Endothelial cell of umbilical vein (primary cell): Measurements from ENCODE around the gene ZNF616. TPM values are rescaled to one million over a fixed set of nuclear protein-coding genes. Genes with fewer than 3 reads are reported as not detected.
A peak's percentile ranks its signal among the peaks of the same experiment; 100 is the strongest.

Experiments used
- BruUV-seq: library from RNA; stranded (reverse); fragments of 400-500 nt; replicated peaks from 2 replicates; lab custom pipeline; 2021; lab: Mats Ljungman, UMichigan
- CTCF ChIA-PET: fragments of 300-600, 350-600 bp; sonication (Branson Sonifier 250); formaldehyde crosslinking; loops from one replicate; lab custom pipeline; 2021; ENCODE audit warnings: antibody characterized with exemption, inconsistent platforms; lab: Charles Lee
- POLR2A ChIA-PET: fragments of 300-600, 350-600 bp; sonication (Branson Sonifier 250); formaldehyde crosslinking; loops from one replicate; lab custom pipeline; 2021; ENCODE audit warnings: antibody characterized with exemption, inconsistent platforms; lab: Charles Lee
- DNase-seq: peaks from one replicate; pipeline ENCODE4 v3.0.0-alpha.2; 2011; ENCODE audit warnings: low read depth, low spot score
- FAIRE-seq: peaks from 2 replicates; lab custom pipeline; 2011; peaks lifted over from hg19 to GRCh38; lab: Jason Lieb, UNC
- H2AFZ ChIP-seq: 2 replicates; pipeline ENCODE4 v1.6.0; 2012; ENCODE audit warnings: low read depth, low read length, control low read depth, inconsistent platforms
- H3K27ac ChIP-seq: 2 replicates; pipeline ENCODE4 v1.5.1; 2011; ENCODE audit warnings: low read depth, mild to moderate bottlenecking, control low read depth, low read length, moderate library complexity; ENCODE audit not compliant: insufficient read depth
- H3K27me3 ChIP-seq, 2 experiments: 2 replicates each; pipeline versions ENCODE4 v1.6.0 to v1.6.1; 2011; ENCODE audit warnings: low read length in 2 of 2, mixed read lengths in 1 of 2; ENCODE audit not compliant: control insufficient read depth in 2 of 2, insufficient read depth in 2 of 2
- H3K36me3 ChIP-seq, 2 experiments: 2 replicates in 1 of 2; 3 replicates in 1 of 2; pipeline ENCODE4 v1.5.1; 2011; ENCODE audit warnings: low read length in 2 of 2, mild to moderate bottlenecking in 1 of 2, moderate library complexity in 1 of 2; ENCODE audit not compliant: control insufficient read depth in 2 of 2, insufficient read depth in 2 of 2; ENCODE audit errors: extremely low read depth in 1 of 2
- H3K4me1 ChIP-seq: 3 replicates; pipeline ENCODE4 v1.5.1; 2011; ENCODE audit warnings: mild to moderate bottlenecking, low read length; ENCODE audit not compliant: control insufficient read depth, insufficient read depth; ENCODE audit errors: extremely low read depth
- H3K4me2 ChIP-seq: 2 replicates; pipeline ENCODE4 v1.6.1; 2011; ENCODE audit warnings: low read length, control low read depth, mixed read lengths; ENCODE audit not compliant: insufficient read depth
- H3K4me3 ChIP-seq, 3 experiments: fragments of 200-600 bp in 1 of 3; sonication (generic), shearing (Covaris generic) in 1 of 3; replicated peaks in 1 of 3; 2 replicates each; pipeline ENCODE4 v1.5.1; 2011 to 2016; ENCODE audit warnings: control low read depth in 3 of 3, low read length in 3 of 3, mild to moderate bottlenecking in 2 of 3, inconsistent platforms in 1 of 3, low read depth in 1 of 3, moderate library complexity in 1 of 3; ENCODE audit not compliant: insufficient read depth in 1 of 3
- H3K79me2 ChIP-seq: 2 replicates; pipeline ENCODE4 v1.6.0; 2012; ENCODE audit warnings: low read length, inconsistent platforms; ENCODE audit not compliant: control insufficient read depth, insufficient read depth
- H3K9ac ChIP-seq: replicated peaks from 2 replicates; pipeline ENCODE3; 2011; ENCODE audit warnings: low read length, control low read depth; ENCODE audit not compliant: insufficient read depth; ENCODE audit errors: extremely low read depth
- H3K9me1 ChIP-seq: replicated peaks from 3 replicates; pipeline ENCODE4 v1.6.0; 2011; ENCODE audit warnings: mild to moderate bottlenecking, low read length; ENCODE audit not compliant: control insufficient read depth, insufficient read depth; ENCODE audit errors: extremely low read depth
- H3K9me3 ChIP-seq: replicated peaks from 2 replicates; pipeline ENCODE4 v1.5.1; 2012; ENCODE audit warnings: low read length, inconsistent platforms; ENCODE audit not compliant: control insufficient read depth, insufficient read depth
- H4K20me1 ChIP-seq: replicated peaks from 2 replicates; pipeline ENCODE3; 2011; ENCODE audit warnings: mild to moderate bottlenecking, low read length; ENCODE audit not compliant: control insufficient read depth, insufficient read depth; ENCODE audit errors: extremely low read depth
- CTCF ChIP-seq, 2 donors: IDR thresholded peaks; 1 replicate in 1 of 2; 2 replicates in 1 of 2; pipeline ENCODE4 v1.5.1; 2011; ENCODE audit warnings: low read length in 2 of 2, mild to moderate bottlenecking in 2 of 2, moderate library complexity in 2 of 2, control low read depth in 1 of 2, inconsistent platforms in 1 of 2, low read depth in 1 of 2; ENCODE audit not compliant: insufficient read depth in 1 of 2; ENCODE audit errors: extremely low read depth in 1 of 2
- EZH2 ChIP-seq: IDR thresholded peaks from 2 replicates; pipeline ENCODE4 v1.6.1; 2012; ENCODE audit warnings: borderline replicate concordance, low read depth, mild to moderate bottlenecking, moderate library complexity, low read length, inconsistent platforms; ENCODE audit not compliant: severe bottlenecking
- FOS ChIP-seq: IDR thresholded peaks from 2 replicates; pipeline ENCODE4 v1.6.1; 2011; ENCODE audit warnings: mild to moderate bottlenecking, low read length, moderate library complexity, borderline replicate concordance; ENCODE audit not compliant: insufficient read depth
- GATA2 ChIP-seq: IDR thresholded peaks from 2 replicates; pipeline ENCODE4 v1.7.0; 2011; ENCODE audit warnings: low read depth, mild to moderate bottlenecking, moderate library complexity, mixed read lengths, low read length; ENCODE audit not compliant: insufficient read length, insufficient read depth
- JUN ChIP-seq: IDR thresholded peaks from 2 replicates; pipeline ENCODE4 v1.6.1; 2011; ENCODE audit warnings: borderline replicate concordance, low read depth; ENCODE audit not compliant: insufficient read length, insufficient read depth
- MAX ChIP-seq: IDR thresholded peaks from 2 replicates; pipeline ENCODE4 v1.6.1; 2011; ENCODE audit not compliant: insufficient read depth, insufficient read length
- MYC ChIP-seq: IDR thresholded peaks from one replicate; pipeline ENCODE4 v1.6.1; 2011; ENCODE audit warnings: mild to moderate bottlenecking, low read depth, low read length
- POLR2A ChIP-seq: IDR thresholded peaks from 2 replicates; pipeline ENCODE4 v1.6.1; 2012; ENCODE audit warnings: low read depth, mild to moderate bottlenecking, control low read depth, low read length
- POLR2AphosphoS5 ChIP-seq: IDR thresholded peaks from 2 replicates; pipeline ENCODE4 v1.6.1; 2012; ENCODE audit warnings: low read depth, mild to moderate bottlenecking, control low read depth, low read length, moderate library complexity; ENCODE audit not compliant: insufficient read depth
- dilution Hi-C: fragments of 300-500 bp; cut with MboI; formaldehyde crosslinking; loops from one replicate; pipeline ENCODE4 v1.15.0; 2019; ENCODE audit warnings: low sequenced_read_pairs; ENCODE audit not compliant: extremely low pct_ligation_motif_present
- intact Hi-C: fragments of 100-400 bp; cut with micrococcal nuclease; formaldehyde crosslinking; loops from one replicate; pipeline ENCODE4 v1.10.0; 2022
- polyA plus RNA-seq, 4 experiments: library from polyadenylated mRNA; depleted of rRNA in 3 of 4; stranded (reverse) in 3 of 4; unstranded in 1 of 4; fragments of >200 nt; gene quantifications; 2 replicates each; pipeline versions ENCODE4 v1.2.1 to v1.2.3, GENCODE V29; 2011 to 2012; ENCODE audit warnings: missing spikeins in 1 of 4
- total RNA-seq: library from RNA; stranded (reverse); gene quantifications from 2 replicates; pipeline ENCODE4 v1.2.3, GENCODE V29; 2021

The ZNF616 gene
- total and polyA plus RNA-seq, 2 donors (not counting 3 experiments of a cell fraction or from before 2014, with no cell fraction given): 1.7 to 9.1 TPM

GRCh38 chr19:52095172-52096014 lies 44.3 kb downstream of the ZNF616 start, which contains the start of gene ZNF841:
Gene ZNF841, minus strand, starts transcription at chr19:52095765. Its CDS starts 10,964 bp downstream, at chr19:52084801.
- intact Hi-C loops: loop anchor here (1.0 to 10.0 kb wide), 6 partner anchors 44 to 1181 kb away; partner anchors contain the start of genes KLK4, PPP2R1A, ZNF432 and ZNF611
- no peaks in the 10 kb centered on the region for H3K9me3 ChIP-seq
- H3K36me3 ChIP-seq: peaks cover 2 to 3% of the 10 kb centered on the region in 2 experiments
- POLR2A ChIA-PET: no interaction called here
- no peaks in the 10 kb centered on the region for H3K27me3 ChIP-seq
- peak; percentile 96 for DNase-seq
- TSS peak; percentile 86 for BruUV-seq
- H3K4me1 ChIP-seq: peaks cover 2% of the 10 kb centered on the region
- H4K20me1 ChIP-seq: no peaks in the 10 kb centered on the region
- FAIRE-seq: peak; percentile 95
- TF ChIP-seq EZH2 (no peak), POLR2A (peak; percentile 63), FOS (no peak), POLR2AphosphoS5 (peak; percentile 61)
- H3K9me1 ChIP-seq: no peaks in the 10 kb centered on the region
- peak within 1 kb of the TSS; percentile 94 for H3K9ac ChIP-seq
- peaks cover 23% of the 10 kb centered on the region for H3K79me2 ChIP-seq
- CTCF ChIA-PET: interaction anchor here (0.6 kb wide), 1 partner anchor 14 kb away, joined by 3 read pairs; no protein-coding TSS in a partner anchor
- H3K4me3 ChIP-seq: peak within 1 kb of the TSS; percentile 47 to 94 (median 70)
- peak within 1 kb of the TSS; percentile 68 for H3K4me2 ChIP-seq
- H2AFZ ChIP-seq: peak within 1 kb of the TSS; percentile 84
- dilution Hi-C loops: no loop called here
- peak within 1 kb of the TSS; percentile 62 for H3K27ac ChIP-seq

- Histone ChIP-seq H3K9ac (peak overlapping the region; percentile 94), H3K4me2 (peak overlapping the region; percentile 68), H3K9me3 (no peaks in the 10 kb centered on the region), H3K9me1 (no peaks in the 10 kb centered on the region), H2AFZ (peak overlapping the region; percentile 84), H3K27me3 (no peaks in the 10 kb centered on the region), H3K27ac (no peak overlapping the region), H3K4me3 (peak overlapping the region; percentile 47 to 94 (median 70)), H3K36me3 (peaks cover 2 to 5% of the 10 kb centered on the region in 2 experiments), H3K4me1 (peaks cover 2% of the 10 kb centered on the region), H3K79me2 (peaks cover 28% of the 10 kb centered on the region), H4K20me1 (no peaks in the 10 kb centered on the region)
- dilution Hi-C loops (no loop called here), intact Hi-C loops (loop anchor here (1.0 to 10.0 kb wide), 6 partner anchors 45 to 1180 kb away; partner anchors contain the start of genes KLK4, PPP2R1A, ZNF432 and ZNF611)
- no peak for TF ChIP-seq CTCF (IDR thresholded peaks at IDR 0.05; ENCODE audit: extremely low read depth in 1 of 2, insufficient read depth in 1 of 2, low read depth in 1 of 2, low read length in 2 of 2)
- no peak for TF ChIP-seq POLR2A
- no peak for TF ChIP-seq MYC
- TF ChIP-seq JUN: no peak
- TF ChIP-seq GATA2: no peak
- no peak for TF ChIP-seq MAX
- no peak for TF ChIP-seq EZH2
- FAIRE-seq (no peak), DNase-seq (no peak)
- BruUV-seq: no TSS peak
- ChIA-PET CTCF (no interaction called here), POLR2A (no interaction called here)
Observed at GRCh38 chr19:52094526-52095130, 45.1 kb downstream of the ZNF616 start.
